Sigmoid colon (tissue), 7 donors: ENCODE measurements around the gene DENND1B. TPM values are rescaled to one million over a fixed set of nuclear protein-coding genes. Genes with fewer than 3 reads are reported as not detected.

Source experiments
- DNase-seq: peaks from one replicate; pipeline ENCODE4 v3.0.0-alpha.2; 2019
- H3K27ac ChIP-seq, 4 donors: fragments of 200-600 bp; sonication (generic); one replicate each; pipeline ENCODE4 v1.5.1; 2016 to 2019; ENCODE audit warnings: mild to moderate bottlenecking in 1 of 4
- H3K27me3 ChIP-seq, 3 donors: fragments of 200-600 bp; sonication (generic); one replicate each; pipeline ENCODE4 v1.5.1; 2019; ENCODE audit warnings: mild to moderate bottlenecking in 1 of 3
- H3K36me3 ChIP-seq, 4 donors: fragments of 200-600 bp; sonication (generic); one replicate each; pipeline ENCODE4 v1.5.1; 2016 to 2019
- H3K4me1 ChIP-seq, 4 donors: fragments of 200-600 bp; sonication (generic); one replicate each; pipeline ENCODE4 v1.5.1; 2017 to 2019
- H3K4me3 ChIP-seq, 4 donors: fragments of 200-600 bp; sonication (generic); one replicate each; pipeline ENCODE4 v1.5.1; 2017 to 2019; ENCODE audit warnings: mild to moderate bottlenecking in 2 of 4, moderate library complexity in 1 of 4
- H3K9me3 ChIP-seq, 4 donors: fragments of 200-600 bp in 3 of 4; sonication (generic) in 3 of 4; one replicate each; pipeline versions ENCODE4 v1.5.1 to v1.6.1; 2013 to 2019
- EP300 ChIP-seq, 4 donors: sonication (generic); formaldehyde crosslinking; IDR thresholded peaks; one replicate each; pipeline ENCODE4 v1.6.1; 2017; ENCODE audit warnings: antibody characterized with exemption in 4 of 4
- POLR2A ChIP-seq, 2 donors: fragments of 450-650 bp; IDR thresholded peaks; one replicate each; pipeline ENCODE4 v1.6.1; 2016; ENCODE audit warnings: antibody characterized with exemption in 2 of 2, mild to moderate bottlenecking in 2 of 2, moderate library complexity in 2 of 2
- POLR2AphosphoS5 ChIP-seq, 4 donors: sonication (generic); formaldehyde crosslinking; IDR thresholded peaks; one replicate each; pipeline ENCODE4 v1.6.1; 2017; ENCODE audit warnings: antibody characterized with exemption in 4 of 4
- WGBS, 2 donors: extraction: QIAGEN DNeasy Blood & Tissue Kit; methylation state at CpG; one replicate each; pipeline ENCODE4 v1.1.7; 2013; 5-methylcytosine and 5-hydroxymethylcytosine counted together
- intact Hi-C: fragments of 100-400 bp; cut with DNase I; formaldehyde crosslinking; loops from one replicate; pipeline ENCODE4 v1.15.1; 2023
- polyA plus RNA-seq, 3 donors: library from polyadenylated mRNA; stranded (reverse); fragments of 200-250 nt; gene quantifications; one replicate each; pipeline ENCODE4 v1.2.3, GENCODE V29; 2013
- total RNA-seq, 4 donors: library from RNA; depleted of rRNA; stranded (reverse); fragments of >200 nt; gene quantifications; one replicate each; pipeline ENCODE4 v1.1.0, GENCODE V29; 2016
- TF ChIP-seq, protein P1 (sequence below), 4 experiments: fragments of 450-650 bp in 3 of 4; fragments of 200-600 bp in 1 of 4; IDR thresholded peaks; one replicate each; pipeline ENCODE4 v1.5.1; 2016 to 2019; ENCODE audit warnings: antibody characterized with exemption in 4 of 4, mild to moderate bottlenecking in 3 of 4, moderate library complexity in 2 of 4
- donor health status: healthy with polysubstance abuse.
- donor health status: Bipolar disorder and iron deficiency.
- donor health status: healthy.

The DENND1B gene
- total and polyA plus RNA-seq, 7 donors = 6.6 to 16.8 (median 9.5) TPM

DNA sequence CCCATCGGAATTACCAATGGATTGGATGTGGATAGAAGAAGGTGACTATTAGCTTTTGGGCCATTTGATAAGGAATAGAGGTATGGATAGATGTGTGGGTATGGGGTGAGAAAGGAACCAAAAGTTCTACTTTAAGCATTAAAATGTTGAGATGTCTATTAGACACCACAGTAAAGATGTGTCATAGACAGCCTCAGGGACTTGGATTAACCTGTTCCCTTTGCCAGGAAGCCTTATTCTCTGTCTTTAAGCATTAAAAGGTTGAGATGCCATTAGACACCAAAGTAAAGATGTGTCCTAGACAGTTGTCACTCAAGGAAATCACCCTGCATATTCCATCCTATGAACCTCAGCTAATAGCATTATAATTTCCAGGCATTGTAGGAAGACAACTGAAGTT, 11.0 kb upstream of the DENND1B start:
- Histone ChIP-seq H3K4me1 (no peaks in the 10 kb centered on the region), H3K9me3 (no peaks in the 10 kb centered on the region), H3K4me3 (no peak overlapping the region), H3K27me3 (no peaks in the 10 kb centered on the region), H3K36me3 (no peaks in the 10 kb centered on the region), H3K27ac (no peak overlapping the region)
- no peak for DNase-seq
- WGBS, 2 donors = 98 to 100% methylated on average over 1 of the region's 1 CpG
- TF ChIP-seq POLR2A (IDR thresholded peaks at IDR 0.05) (no peak), EP300 (IDR thresholded peaks at IDR 0.05) (no peak), POLR2AphosphoS5 (IDR thresholded peaks at IDR 0.05) (no peak)
- TF ChIP-seq, protein P1, sequence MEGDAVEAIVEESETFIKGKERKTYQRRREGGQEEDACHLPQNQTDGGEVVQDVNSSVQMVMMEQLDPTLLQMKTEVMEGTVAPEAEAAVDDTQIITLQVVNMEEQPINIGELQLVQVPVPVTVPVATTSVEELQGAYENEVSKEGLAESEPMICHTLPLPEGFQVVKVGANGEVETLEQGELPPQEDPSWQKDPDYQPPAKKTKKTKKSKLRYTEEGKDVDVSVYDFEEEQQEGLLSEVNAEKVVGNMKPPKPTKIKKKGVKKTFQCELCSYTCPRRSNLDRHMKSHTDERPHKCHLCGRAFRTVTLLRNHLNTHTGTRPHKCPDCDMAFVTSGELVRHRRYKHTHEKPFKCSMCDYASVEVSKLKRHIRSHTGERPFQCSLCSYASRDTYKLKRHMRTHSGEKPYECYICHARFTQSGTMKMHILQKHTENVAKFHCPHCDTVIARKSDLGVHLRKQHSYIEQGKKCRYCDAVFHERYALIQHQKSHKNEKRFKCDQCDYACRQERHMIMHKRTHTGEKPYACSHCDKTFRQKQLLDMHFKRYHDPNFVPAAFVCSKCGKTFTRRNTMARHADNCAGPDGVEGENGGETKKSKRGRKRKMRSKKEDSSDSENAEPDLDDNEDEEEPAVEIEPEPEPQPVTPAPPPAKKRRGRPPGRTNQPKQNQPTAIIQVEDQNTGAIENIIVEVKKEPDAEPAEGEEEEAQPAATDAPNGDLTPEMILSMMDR (IDR thresholded peaks at IDR 0.05) = no peak
- intact Hi-C loops = no loop called here

GRCh38 chr1:197783510-197783948, 8.2 kb upstream of the DENND1B start:
- Histone ChIP-seq H3K27me3 (no peaks in the 10 kb centered on the region), H3K27ac (no peak overlapping the region), H3K4me1 (no peaks in the 10 kb centered on the region), H3K4me3 (no peak overlapping the region), H3K36me3 (no peaks in the 10 kb centered on the region), H3K9me3 (no peaks in the 10 kb centered on the region)
- TF ChIP-seq, protein P1 (IDR thresholded peaks at IDR 0.05) = no peak
- TF ChIP-seq POLR2AphosphoS5 (IDR thresholded peaks at IDR 0.05) (no peak), POLR2A (IDR thresholded peaks at IDR 0.05) (no peak), EP300 (IDR thresholded peaks at IDR 0.05) (no peak)
- no peak for DNase-seq
- intact Hi-C loops = no loop called here
- 19 to 43% methylated on average over 1 of the region's 1 CpG for WGBS, 2 donors

DNA sequence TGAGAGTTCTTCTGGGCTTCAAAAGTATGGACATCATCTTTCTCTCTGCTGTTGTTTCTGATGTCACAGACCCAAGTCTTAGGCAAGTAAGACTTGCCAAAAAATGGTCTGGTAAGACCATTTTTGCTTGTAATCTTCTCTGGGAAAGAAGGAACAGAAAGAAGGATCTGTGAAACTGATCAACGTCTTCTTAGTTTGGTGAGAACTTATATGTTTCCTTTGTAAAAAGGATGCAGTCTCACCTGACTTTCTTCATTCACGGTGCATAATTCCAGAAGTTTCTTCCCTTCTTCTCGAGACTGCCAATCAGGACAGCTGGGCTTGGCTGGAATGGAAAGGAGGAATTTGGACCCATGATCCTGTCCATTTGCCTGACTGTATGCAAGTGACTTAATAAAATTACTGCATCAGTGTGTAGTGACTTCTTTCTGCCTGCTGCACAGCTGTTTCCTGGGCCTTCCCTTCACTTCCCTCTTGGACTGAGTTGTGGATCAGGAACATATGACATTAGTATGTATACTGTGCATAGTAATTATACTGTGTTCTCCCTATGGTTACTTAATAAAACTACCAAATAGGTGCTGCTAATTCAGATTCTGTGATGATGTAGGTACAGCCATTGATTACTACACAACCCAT, 7.6 kb upstream of the DENND1B start:
- 21 to 64% methylated on average over 3 of the region's 3 CpGs for WGBS, 2 donors
- no peaks in the 10 kb centered on the region for H3K36me3 ChIP-seq
- DNase-seq = no peak
- no peak for TF ChIP-seq POLR2A (IDR thresholded peaks at IDR 0.05)
- TF ChIP-seq, protein P1 (IDR thresholded peaks at IDR 0.05) = no peak
- no peak for TF ChIP-seq POLR2AphosphoS5 (IDR thresholded peaks at IDR 0.05)
- no peak for TF ChIP-seq EP300 (IDR thresholded peaks at IDR 0.05)
- H3K27ac ChIP-seq = no peak overlapping the region
- no peaks in the 10 kb centered on the region for H3K4me1 ChIP-seq
- H3K4me3 ChIP-seq = no peak overlapping the region
- no peaks in the 10 kb centered on the region for H3K9me3 ChIP-seq
- intact Hi-C loops = no loop called here
- H3K27me3 ChIP-seq = no peaks in the 10 kb centered on the region

GRCh38 chr1:197781968-197782721, 6.9 kb upstream of the DENND1B start:
- 11 to 46% methylated on average over 2 of the region's 2 CpGs for WGBS, 2 donors
- H3K36me3 ChIP-seq = no peaks in the 10 kb centered on the region
- no peak for DNase-seq
- no peaks in the 10 kb centered on the region for H3K27me3 ChIP-seq
- H3K9me3 ChIP-seq = no peaks in the 10 kb centered on the region
- intact Hi-C loops = no loop called here
- TF ChIP-seq, protein P1 (IDR thresholded peaks at IDR 0.05) = no peak
- TF ChIP-seq POLR2AphosphoS5 (IDR thresholded peaks at IDR 0.05) = no peak
- no peak for TF ChIP-seq POLR2A (IDR thresholded peaks at IDR 0.05)
- no peak for TF ChIP-seq EP300 (IDR thresholded peaks at IDR 0.05)
- H3K4me1 ChIP-seq = no peaks in the 10 kb centered on the region
- no peak overlapping the region for H3K27ac ChIP-seq
- H3K4me3 ChIP-seq = no peak overlapping the region
